Left ventricle myocardium inferior (tissue), 1 donor: ENCODE data around the gene UPK2. TPM values are rescaled to one million over a fixed set of nuclear protein-coding genes. Genes with fewer than 3 reads are reported as not detected.
"Not testable (repeated sequence)": the region's sequence is repeated elsewhere in the genome, so short reads cannot be mapped to it uniquely, and the experiment has no call there.

Experiments used
- DNase-seq: peaks from one replicate; pipeline ENCODE4 v3.0.0-alpha.2; 2020
- H3K27ac ChIP-seq: fragments of 200-600 bp; replicated peaks from 2 replicates; pipeline ENCODE4 v1.8.0; 2021
- H3K27me3 ChIP-seq: fragments of 200-600 bp; 2 replicates; pipeline ENCODE4 v1.8.0; 2021; ENCODE audit warnings: low read depth
- H3K36me3 ChIP-seq: fragments of 200-600 bp; 2 replicates; pipeline ENCODE4 v1.8.0; 2021
- H3K4me1 ChIP-seq: fragments of 200-600 bp; 2 replicates; pipeline ENCODE4 v1.8.0; 2021
- H3K4me3 ChIP-seq: fragments of 200-600 bp; 2 replicates; pipeline ENCODE4 v1.8.0; 2021; ENCODE audit warnings: mild to moderate bottlenecking, moderate library complexity
- H3K9me3 ChIP-seq: fragments of 200-600 bp; replicated peaks from 2 replicates; pipeline ENCODE4 v1.8.0; 2021
- intact Hi-C: fragments of 100-400 bp; cut with micrococcal nuclease; formaldehyde crosslinking; loops from one replicate; pipeline ENCODE4 v1.11.0; 2022
- total RNA-seq: library from RNA; stranded (reverse); fragmentation: NEBNext Ultra II Directional; extraction: Animal tissue kit (Norgen Biotek cat#: 25700); gene quantifications from one replicate; pipeline ENCODE4 v1.2.1, GENCODE V29; 2021
- TF ChIP-seq, protein P1 (sequence below): fragments of 200-600 bp; IDR thresholded peaks from 2 replicates; pipeline ENCODE4 v1.8.0; 2021; ENCODE audit warnings: antibody characterized with exemption, mild to moderate bottlenecking, borderline replicate concordance
- donor health status: DM: no; HTN: yes; CAD: no; lungs with severe emphysema.

Gene UPK2
- total RNA-seq, 1 donor from 2014 or later = not detected

- Histone ChIP-seq H3K27ac (no peak overlapping the region), H3K9me3 (no peaks in the 10 kb centered on the region), H3K27me3 (no peaks in the 10 kb centered on the region), H3K36me3 (no peaks in the 10 kb centered on the region), H3K4me3 (no peak overlapping the region), H3K4me1 (peaks cover 8% of the 10 kb centered on the region)
- TF ChIP-seq, protein P1, sequence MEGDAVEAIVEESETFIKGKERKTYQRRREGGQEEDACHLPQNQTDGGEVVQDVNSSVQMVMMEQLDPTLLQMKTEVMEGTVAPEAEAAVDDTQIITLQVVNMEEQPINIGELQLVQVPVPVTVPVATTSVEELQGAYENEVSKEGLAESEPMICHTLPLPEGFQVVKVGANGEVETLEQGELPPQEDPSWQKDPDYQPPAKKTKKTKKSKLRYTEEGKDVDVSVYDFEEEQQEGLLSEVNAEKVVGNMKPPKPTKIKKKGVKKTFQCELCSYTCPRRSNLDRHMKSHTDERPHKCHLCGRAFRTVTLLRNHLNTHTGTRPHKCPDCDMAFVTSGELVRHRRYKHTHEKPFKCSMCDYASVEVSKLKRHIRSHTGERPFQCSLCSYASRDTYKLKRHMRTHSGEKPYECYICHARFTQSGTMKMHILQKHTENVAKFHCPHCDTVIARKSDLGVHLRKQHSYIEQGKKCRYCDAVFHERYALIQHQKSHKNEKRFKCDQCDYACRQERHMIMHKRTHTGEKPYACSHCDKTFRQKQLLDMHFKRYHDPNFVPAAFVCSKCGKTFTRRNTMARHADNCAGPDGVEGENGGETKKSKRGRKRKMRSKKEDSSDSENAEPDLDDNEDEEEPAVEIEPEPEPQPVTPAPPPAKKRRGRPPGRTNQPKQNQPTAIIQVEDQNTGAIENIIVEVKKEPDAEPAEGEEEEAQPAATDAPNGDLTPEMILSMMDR = no peak
- intact Hi-C loops = no loop called here
- DNase-seq = no peak
Observed at GRCh38 chr11:118979434-118979833, 23.3 kb downstream of the UPK2 start.

- no peak overlapping the region for H3K27ac ChIP-seq
- DNase-seq = peak; percentile 31
- H3K4me3 ChIP-seq = peak overlapping the region; percentile 40
- no peaks in the 10 kb centered on the region for H3K36me3 ChIP-seq
- peaks cover 8% of the 10 kb centered on the region for H3K4me1 ChIP-seq
- no peaks in the 10 kb centered on the region for H3K9me3 ChIP-seq
- intact Hi-C loops = no loop called here
- H3K27me3 ChIP-seq = no peaks in the 10 kb centered on the region
- TF ChIP-seq, protein P1 = no peak
Observed at GRCh38 chr11:118980191-118980881, 24.2 kb downstream of the UPK2 start.

DNA sequence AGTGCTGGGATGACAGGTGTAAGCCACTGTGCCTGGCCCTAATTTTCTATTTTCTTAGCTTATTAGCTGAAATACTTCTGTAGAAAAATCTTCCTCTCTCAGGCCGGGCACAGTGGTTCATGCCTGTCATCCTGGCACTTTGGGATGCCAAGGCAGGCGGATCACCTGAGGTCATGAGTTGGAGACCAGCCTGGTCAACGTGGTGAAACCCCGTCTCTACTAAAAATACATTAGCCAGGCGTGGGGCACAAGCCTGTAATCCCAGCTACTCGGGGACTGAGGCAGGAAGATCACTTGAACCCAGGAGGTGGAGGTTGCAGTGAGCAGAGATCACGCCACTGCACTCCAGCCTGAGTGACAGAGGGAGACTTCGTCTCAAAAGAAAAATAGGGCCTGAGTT, 28.2 kb downstream of the UPK2 start:
- intact Hi-C loops, H3K27me3 ChIP-seq, H3K9me3 ChIP-seq, H3K4me1 ChIP-seq, DNase-seq, H3K27ac ChIP-seq, H3K4me3 ChIP-seq, H3K36me3 ChIP-seq: not testable (repeated sequence)

- TF ChIP-seq, protein P1 = no peak
- no peaks in the 10 kb centered on the region for H3K27me3 ChIP-seq
- H3K4me3 ChIP-seq = no peak overlapping the region
- no peaks in the 10 kb centered on the region for H3K36me3 ChIP-seq
- no peak for DNase-seq
- H3K4me1 ChIP-seq = peaks cover 8% of the 10 kb centered on the region
- H3K9me3 ChIP-seq = no peaks in the 10 kb centered on the region
- intact Hi-C loops = no loop called here
- H3K27ac ChIP-seq = no peak overlapping the region
Observed at GRCh38 chr11:118984825-118985224, 28.7 kb downstream of the UPK2 start.

- TF ChIP-seq, protein P1 = no peak
- intact Hi-C loops = no loop called here
Observed at GRCh38 chr11:118988280-118988679, 32.2 kb downstream of the UPK2 start.

GRCh38 chr11:118991486-118992038, 35.5 kb downstream of the UPK2 start:
- H3K4me3 ChIP-seq, H3K27me3 ChIP-seq, H3K36me3 ChIP-seq, H3K9me3 ChIP-seq, intact Hi-C loops, H3K27ac ChIP-seq, DNase-seq, H3K4me1 ChIP-seq: not testable (repeated sequence)

More at GRCh38 chr11:118988280-118988679, 32.2 kb downstream of the UPK2 start:
- Histone ChIP-seq H3K4me3 (no peak overlapping the region), H3K9me3 (no peaks in the 10 kb centered on the region), H3K36me3 (no peaks in the 10 kb centered on the region), H3K27ac (no peak overlapping the region), H3K4me1 (no peaks in the 10 kb centered on the region), H3K27me3 (no peaks in the 10 kb centered on the region)
- no peak for DNase-seq
